Activated T-cell treated with anti-CD3 and anti-CD28 coated beads, Interleukin-2, amount 50 U/mL, for 72 hours (primary cell): ENCODE results near the gene SEMA4B. TPM values are rescaled to one million over a fixed set of nuclear protein-coding genes. Genes with fewer than 3 reads are reported as not detected.

Experiments used
- ATAC-seq, 2 donors: fragments of 150-1000 bp; cut with Tn5 transposase; replicated peaks in 1 of 2; 2 replicates each; pipeline ENCODE4 v1.10.0; 2021; ENCODE audit warnings: moderate library complexity in 2 of 2, mild to moderate bottlenecking in 1 of 2
- DNase-seq, 2 donors: peaks; one replicate each; pipeline ENCODE4 v3.0.0; 2021 to 2022; ENCODE audit warnings: mixed read lengths in 1 of 2
- H3K27ac Mint-ChIP-seq: one replicate; pipeline ENCODE4 v1.8.0; 2022; ENCODE audit warnings: mild to moderate bottlenecking, moderate library complexity, mixed read lengths
- H3K27me3 Mint-ChIP-seq: one replicate; pipeline ENCODE4 v1.8.0; 2022; ENCODE audit warnings: low read depth, mixed read lengths
- H3K36me3 Mint-ChIP-seq, 2 donors: one replicate each; pipeline ENCODE4 v1.8.0; 2022; ENCODE audit warnings: mixed read lengths in 2 of 2, mild to moderate bottlenecking in 1 of 2; ENCODE audit not compliant: insufficient read depth in 2 of 2
- H3K4me1 Mint-ChIP-seq: one replicate; pipeline ENCODE4 v1.8.0; 2022; ENCODE audit warnings: low read depth, mixed read lengths
- H3K4me3 Mint-ChIP-seq, 2 donors: one replicate each; pipeline ENCODE4 v1.8.0; 2022; ENCODE audit warnings: mild to moderate bottlenecking in 2 of 2, mixed read lengths in 2 of 2, moderate library complexity in 2 of 2
- H3K9me3 Mint-ChIP-seq, 2 donors: one replicate each; pipeline ENCODE4 v1.8.0; 2022; ENCODE audit warnings: mixed read lengths in 2 of 2
- total RNA-seq, 2 donors: library from RNA; stranded (reverse); gene quantifications; one replicate each; pipeline ENCODE4 v1.2.3, GENCODE V29; 2022

The SEMA4B gene
- total RNA-seq, 2 donors from 2014 or later = 14.2 to 15.5 TPM

GRCh38 chr15:90205050-90205848, 4.1 kb downstream of the SEMA4B start:
- peaks cover 42% of the 10 kb centered on the region for H3K4me1 Mint-ChIP-seq
- no peaks in the 10 kb centered on the region for H3K9me3 Mint-ChIP-seq
- DNase-seq (no peak), ATAC-seq (no peak)
- no peak overlapping the region for H3K4me3 Mint-ChIP-seq
- H3K36me3 Mint-ChIP-seq = peaks cover 0 to 1% of the 10 kb centered on the region in 2 donors
- H3K27me3 Mint-ChIP-seq = no peaks in the 10 kb centered on the region
- no peak overlapping the region for H3K27ac Mint-ChIP-seq

DNA sequence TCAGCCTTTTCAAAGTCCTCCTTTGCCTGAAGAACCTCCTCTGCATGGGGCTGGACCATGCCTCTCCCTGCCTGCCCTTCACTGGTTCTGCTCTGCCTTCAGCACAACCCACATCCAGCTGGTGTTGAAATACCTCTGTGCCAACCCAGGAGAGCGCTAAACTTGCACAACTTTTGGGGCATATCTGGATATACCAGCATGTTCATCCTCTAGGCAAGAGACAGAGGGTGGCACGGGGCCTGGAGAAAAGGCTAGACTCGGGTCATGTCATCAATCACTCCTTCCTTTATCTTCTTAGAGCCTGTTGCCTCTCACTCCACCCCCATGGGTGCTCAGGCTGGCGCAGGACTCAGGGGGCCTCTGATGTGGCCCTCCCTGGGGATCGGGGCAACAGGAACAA, 4.8 kb downstream of the SEMA4B start:
- Mint-ChIP-seq H3K9me3 (no peaks in the 10 kb centered on the region), H3K36me3 (peaks cover 0 to 1% of the 10 kb centered on the region in 2 donors), H3K27me3 (no peaks in the 10 kb centered on the region), H3K4me1 (peaks cover 44% of the 10 kb centered on the region), H3K4me3 (no peak overlapping the region), H3K27ac (no peak overlapping the region)
- ATAC-seq (no peak), DNase-seq (no peak)

- H3K9me3 Mint-ChIP-seq = no peaks in the 10 kb centered on the region
- ATAC-seq = no peak
- H3K36me3 Mint-ChIP-seq = peaks cover 0 to 1% of the 10 kb centered on the region in 2 donors
- no peak overlapping the region for H3K4me3 Mint-ChIP-seq
- no peak for DNase-seq
- H3K4me1 Mint-ChIP-seq = peaks cover 44% of the 10 kb centered on the region
- H3K27ac Mint-ChIP-seq = no peak overlapping the region
- no peaks in the 10 kb centered on the region for H3K27me3 Mint-ChIP-seq
These were observed 6.1 kb downstream of the SEMA4B start for GRCh38 chr15:90207252-90207651.

DNA sequence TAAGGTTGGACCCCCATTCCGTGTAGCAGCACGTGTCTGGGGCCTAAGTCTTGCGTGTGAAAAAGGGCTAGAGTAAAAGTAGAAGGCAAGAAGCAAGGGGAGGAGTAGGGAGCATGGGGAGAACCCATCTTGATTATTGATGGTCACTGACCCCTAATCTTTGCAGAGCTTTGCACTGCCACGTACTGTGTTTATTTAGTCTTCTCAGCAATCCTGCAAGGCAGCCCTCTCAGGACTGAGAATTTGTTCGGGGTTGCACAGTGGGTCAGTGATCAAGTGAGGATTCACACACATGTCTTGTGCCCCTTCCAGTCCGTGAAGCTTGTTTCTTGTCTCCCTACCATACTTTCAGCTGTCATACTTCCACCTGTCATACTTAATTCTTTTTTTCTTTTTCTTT, 7.2 kb downstream of the SEMA4B start:
- no peaks in the 10 kb centered on the region for H3K9me3 Mint-ChIP-seq
- DNase-seq (no peak), ATAC-seq (no peak)
- H3K4me1 Mint-ChIP-seq = peaks cover 39% of the 10 kb centered on the region
- H3K27me3 Mint-ChIP-seq = no peaks in the 10 kb centered on the region
- H3K4me3 Mint-ChIP-seq = no peak overlapping the region
- H3K36me3 Mint-ChIP-seq = no peaks in the 10 kb centered on the region
- H3K27ac Mint-ChIP-seq = no peak overlapping the region

GRCh38 chr15:90209591-90209990, 8.5 kb downstream of the SEMA4B start:
- peak; percentile 56 to 60 for DNase-seq
- ATAC-seq = peak; percentile 80 to 86
- no peaks in the 10 kb centered on the region for H3K27me3 Mint-ChIP-seq
- H3K27ac Mint-ChIP-seq = peak overlapping the region; percentile 11
- H3K4me3 Mint-ChIP-seq = peak overlapping the region; percentile 55 to 70
- H3K36me3 Mint-ChIP-seq = no peaks in the 10 kb centered on the region
- H3K4me1 Mint-ChIP-seq = peaks cover 40% of the 10 kb centered on the region
- H3K9me3 Mint-ChIP-seq = no peaks in the 10 kb centered on the region

DNA sequence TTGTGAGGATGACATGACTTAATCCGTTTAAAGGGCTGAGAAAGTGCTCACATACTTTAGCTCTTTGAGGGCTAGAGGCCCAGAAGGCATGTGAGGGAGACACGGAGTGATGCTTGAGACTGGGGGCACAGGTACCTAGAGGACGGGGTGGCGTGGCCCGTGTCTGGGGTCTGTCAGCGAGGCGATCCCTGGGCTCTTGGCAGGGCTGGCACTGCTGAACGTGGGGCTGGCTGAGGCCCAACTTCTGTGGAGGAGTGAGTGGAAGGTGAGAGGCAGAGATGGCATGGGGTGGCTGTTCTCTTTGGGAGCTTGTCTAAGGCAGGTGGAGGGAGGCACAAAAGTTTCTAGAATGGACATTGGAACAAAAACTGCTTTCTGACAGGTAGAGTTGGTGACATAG, 9.5 kb downstream of the SEMA4B start:
- Mint-ChIP-seq H3K27ac (peak overlapping the region; percentile 2), H3K27me3 (no peaks in the 10 kb centered on the region), H3K4me1 (peaks cover 40% of the 10 kb centered on the region), H3K4me3 (no peak overlapping the region), H3K36me3 (no peaks in the 10 kb centered on the region), H3K9me3 (no peaks in the 10 kb centered on the region)
- no peak for DNase-seq
- ATAC-seq = no peak

DNA sequence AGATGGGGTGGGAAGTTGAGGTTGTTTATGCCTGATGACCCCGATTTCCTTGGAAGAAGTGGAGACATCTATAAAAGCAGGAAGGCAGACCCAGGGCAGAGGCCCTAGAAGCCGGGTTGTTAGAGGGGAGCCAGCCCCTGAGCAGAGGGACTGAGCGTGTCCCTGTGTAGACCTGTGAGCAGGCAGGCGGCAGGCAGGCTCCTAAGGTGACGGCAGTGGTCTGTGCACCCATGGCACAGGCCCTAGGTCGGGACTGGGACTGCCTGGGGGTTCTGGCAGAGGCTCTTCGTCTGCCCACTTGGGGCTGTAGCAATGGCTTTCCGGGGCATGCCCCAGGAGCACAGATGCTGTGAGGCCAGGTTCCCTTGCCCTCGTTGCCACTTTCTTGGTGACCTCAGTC, 9.9 kb downstream of the SEMA4B start:
- H3K4me1 Mint-ChIP-seq = peaks cover 40% of the 10 kb centered on the region
- ATAC-seq = no peak
- H3K27ac Mint-ChIP-seq = no peak overlapping the region
- H3K36me3 Mint-ChIP-seq = no peaks in the 10 kb centered on the region
- DNase-seq = no peak
- H3K27me3 Mint-ChIP-seq = no peaks in the 10 kb centered on the region
- H3K9me3 Mint-ChIP-seq = no peaks in the 10 kb centered on the region
- H3K4me3 Mint-ChIP-seq = no peak overlapping the region

DNA sequence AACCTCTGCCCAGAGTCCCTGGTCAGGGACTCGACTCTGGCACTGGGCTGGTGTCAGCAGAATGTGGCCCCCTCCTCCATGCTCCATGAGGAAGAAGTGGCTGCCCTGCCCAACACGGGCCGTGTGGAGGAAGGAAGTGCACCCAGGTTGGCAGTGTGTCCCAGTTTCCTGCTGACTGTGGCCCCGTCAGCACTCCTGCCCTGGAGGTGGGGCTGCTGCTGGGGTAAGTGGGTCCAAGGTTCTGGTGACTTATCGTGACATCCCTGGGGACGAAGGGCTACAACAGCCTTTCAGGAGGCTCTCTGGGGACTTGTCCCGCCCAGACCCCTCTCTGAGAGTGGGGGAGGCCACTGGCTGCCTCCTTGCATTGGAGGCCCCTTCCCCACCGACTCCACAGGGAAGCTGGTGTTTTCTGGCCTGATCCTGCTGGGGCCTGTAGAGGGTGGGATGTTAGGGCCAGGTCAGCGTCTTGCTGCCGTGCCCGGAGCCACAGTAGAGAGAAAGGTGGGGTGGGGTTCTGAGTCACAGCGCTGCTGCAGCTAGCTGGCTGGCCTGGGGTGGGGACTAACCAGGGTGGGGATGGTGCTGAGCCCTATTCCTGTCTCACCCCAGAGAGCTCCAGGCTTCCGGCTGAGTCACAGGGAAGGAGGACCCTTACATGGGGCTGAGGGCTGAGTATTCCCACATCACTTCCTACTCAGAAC, 10.5 kb downstream of the SEMA4B start:
- no peak overlapping the region for H3K27ac Mint-ChIP-seq
- ATAC-seq (no peak), DNase-seq (no peak)
- H3K27me3 Mint-ChIP-seq = no peaks in the 10 kb centered on the region
- no peaks in the 10 kb centered on the region for H3K9me3 Mint-ChIP-seq
- H3K4me3 Mint-ChIP-seq = no peak overlapping the region
- no peaks in the 10 kb centered on the region for H3K36me3 Mint-ChIP-seq
- H3K4me1 Mint-ChIP-seq = peaks cover 36% of the 10 kb centered on the region

GRCh38 chr15:90212221-90213098, 11.3 kb downstream of the SEMA4B start:
- Mint-ChIP-seq H3K27me3 (no peaks in the 10 kb centered on the region), H3K4me3 (no peak overlapping the region), H3K27ac (no peak overlapping the region), H3K4me1 (peaks cover 30% of the 10 kb centered on the region), H3K9me3 (no peaks in the 10 kb centered on the region), H3K36me3 (no peaks in the 10 kb centered on the region)
- DNase-seq = no peak
- ATAC-seq = no peak

GRCh38 chr15:90213122-90213817, 12.1 kb downstream of the SEMA4B start:
- H3K4me1 Mint-ChIP-seq = peaks cover 30% of the 10 kb centered on the region
- no peaks in the 10 kb centered on the region for H3K9me3 Mint-ChIP-seq
- DNase-seq (peak in 1 of 2 donors; percentile 23), ATAC-seq (peak; percentile 35 to 59)
- H3K4me3 Mint-ChIP-seq = no peak overlapping the region
- no peaks in the 10 kb centered on the region for H3K36me3 Mint-ChIP-seq
- no peaks in the 10 kb centered on the region for H3K27me3 Mint-ChIP-seq
- H3K27ac Mint-ChIP-seq = no peak overlapping the region

- Mint-ChIP-seq H3K27me3 (no peaks in the 10 kb centered on the region), H3K36me3 (no peaks in the 10 kb centered on the region), H3K9me3 (no peaks in the 10 kb centered on the region), H3K4me1 (peaks cover 29% of the 10 kb centered on the region), H3K27ac (no peak overlapping the region), H3K4me3 (no peak overlapping the region)
- ATAC-seq (no peak), DNase-seq (no peak)
These were observed 12.7 kb downstream of the SEMA4B start for GRCh38 chr15:90213818-90214204.

GRCh38 chr15:90214553-90215196, 13.5 kb downstream of the SEMA4B start:
- Mint-ChIP-seq H3K27ac (peak overlapping the region; percentile 73), H3K4me3 (no peak overlapping the region), H3K27me3 (no peaks in the 10 kb centered on the region), H3K9me3 (no peaks in the 10 kb centered on the region), H3K4me1 (peaks cover 20% of the 10 kb centered on the region), H3K36me3 (no peaks in the 10 kb centered on the region)
- DNase-seq = no peak
- ATAC-seq = no peak
